ENCODE results near the gene RXRB.

RXRB gene

GRCh38 chr6:33178755-33179475 is 21.6 kb downstream of the RXRB start:
- Histone ChIP-seq H3K56ac (ENCODE audit: low read length) (no peak overlapping the region), H3K23ac (ENCODE audit: low read length) (no peak overlapping the region), H3K4me2 (ENCODE audit: low read length) (no peak overlapping the region), H3K4ac (ENCODE audit: low read depth, low read length) (no peak overlapping the region), H3K9ac (ENCODE audit: low read length) (no peak overlapping the region), H3K27me3 (ENCODE audit: insufficient read depth, low read length, poor library complexity) (no peaks in the 10 kb centered on the region), H2BK15ac (replicated peaks; ENCODE audit: low read depth) (no peak overlapping the region), H3K79me2 (ENCODE audit: control insufficient read depth, insufficient read depth, low read length) (no peaks in the 10 kb centered on the region), H2BK120ac (ENCODE audit: low read depth, low read length) (no peak overlapping the region), H3K4me3 (ENCODE audit: low read length) (no peak overlapping the region), H4K8ac (ENCODE audit: low read depth, low read length) (no peak overlapping the region), H3K18ac (ENCODE audit: low read length) (no peak overlapping the region), H3K4me1 (ENCODE audit: control insufficient read depth, low read depth, low read length) (no peaks in the 10 kb centered on the region), H2AK5ac (ENCODE audit: low read length) (no peak overlapping the region), H4K5ac (ENCODE audit: low read length) (no peak overlapping the region), H3K79me1 (ENCODE audit: low read length) (no peaks in the 10 kb centered on the region), H2BK5ac (ENCODE audit: low read length) (no peak overlapping the region), H3K27ac (ENCODE audit: low read depth, low read length) (no peak overlapping the region), H3K36me3 (ENCODE audit: control insufficient read depth, insufficient read depth, low read length) (no peaks in the 10 kb centered on the region)
- no CpG with 5 or more reads among the region's 10 CpGs for WGBS (ENCODE audit: extremely low coverage, insufficient coverage, low lambda C conversion rate)
- DNase-seq, result no peak

DNA sequence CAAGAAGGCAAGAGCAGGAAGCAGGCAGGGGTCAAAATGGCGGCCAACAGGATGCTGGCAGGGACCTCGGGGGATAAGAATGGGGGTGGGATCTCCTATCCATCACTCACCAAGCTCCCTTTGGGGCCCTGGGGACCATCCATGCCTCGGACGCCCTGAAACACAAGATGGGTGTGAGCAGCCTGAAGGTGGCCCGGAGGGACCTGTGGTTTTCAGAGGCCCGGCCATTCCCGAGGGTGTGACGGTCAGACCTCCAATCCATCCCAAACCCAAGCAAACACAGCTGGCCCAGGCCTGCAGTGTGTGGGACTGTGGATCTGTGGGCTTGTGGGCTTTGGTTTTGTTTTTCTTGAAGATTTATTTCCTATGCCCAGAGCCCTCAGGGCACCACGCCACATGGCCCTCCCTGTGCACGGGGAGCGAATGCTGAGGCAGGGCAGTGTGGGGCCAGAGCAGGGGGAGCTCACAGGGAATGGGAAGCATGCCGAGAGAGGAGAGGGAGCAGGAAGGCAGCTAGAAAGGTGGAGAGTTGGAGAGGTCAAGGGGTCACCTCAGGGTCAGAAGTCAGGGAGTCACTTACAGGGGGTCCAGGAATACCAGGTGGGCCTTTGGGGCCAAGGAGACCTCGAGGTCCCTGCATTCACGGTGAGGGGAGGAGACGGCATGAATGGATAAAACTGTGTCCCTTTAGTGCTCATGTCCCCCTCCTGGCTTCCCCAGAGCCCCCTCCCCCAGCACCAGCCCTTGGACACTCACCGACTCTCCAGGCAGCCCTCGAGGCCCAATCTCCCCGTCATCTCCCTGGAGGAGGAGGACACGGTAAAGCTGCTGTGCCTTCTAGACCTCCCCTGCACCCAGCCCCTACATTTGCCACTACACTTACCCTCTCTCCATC is 22.7 kb downstream of the RXRB start:
- no peak overlapping the region for H3K27ac ChIP-seq (ENCODE audit: low read depth, low read length)
- no peak overlapping the region for H3K23ac ChIP-seq (ENCODE audit: low read length)
- H2AK5ac ChIP-seq (ENCODE audit: low read length), result no peak overlapping the region
- no peak overlapping the region for H2BK5ac ChIP-seq (ENCODE audit: low read length)
- no peaks in the 10 kb centered on the region for H3K36me3 ChIP-seq (ENCODE audit: control insufficient read depth, insufficient read depth, low read length)
- H3K79me2 ChIP-seq (ENCODE audit: control insufficient read depth, insufficient read depth, low read length), result no peaks in the 10 kb centered on the region
- no peak overlapping the region for H3K4ac ChIP-seq (ENCODE audit: low read depth, low read length)
- H4K5ac ChIP-seq (ENCODE audit: low read length), result no peak overlapping the region
- no peaks in the 10 kb centered on the region for H3K27me3 ChIP-seq (ENCODE audit: insufficient read depth, low read length, poor library complexity)
- no peak overlapping the region for H3K56ac ChIP-seq (ENCODE audit: low read length)
- H2BK120ac ChIP-seq (ENCODE audit: low read depth, low read length), result no peak overlapping the region
- H3K4me3 ChIP-seq (ENCODE audit: low read length), result no peak overlapping the region
- no peaks in the 10 kb centered on the region for H3K79me1 ChIP-seq (ENCODE audit: low read length)
- H3K4me2 ChIP-seq (ENCODE audit: low read length), result no peak overlapping the region
- no peaks in the 10 kb centered on the region for H3K4me1 ChIP-seq (ENCODE audit: control insufficient read depth, low read depth, low read length)
- H3K9ac ChIP-seq (ENCODE audit: low read length), result no peak overlapping the region
- no peak overlapping the region for H4K8ac ChIP-seq (ENCODE audit: low read depth, low read length)
- no CpG with 5 or more reads among the region's 19 CpGs for WGBS (ENCODE audit: extremely low coverage, insufficient coverage, low lambda C conversion rate)
- no peak for DNase-seq
- no peak overlapping the region for H2BK15ac ChIP-seq (replicated peaks; ENCODE audit: low read depth)
- H3K18ac ChIP-seq (ENCODE audit: low read length), result no peak overlapping the region

DNA sequence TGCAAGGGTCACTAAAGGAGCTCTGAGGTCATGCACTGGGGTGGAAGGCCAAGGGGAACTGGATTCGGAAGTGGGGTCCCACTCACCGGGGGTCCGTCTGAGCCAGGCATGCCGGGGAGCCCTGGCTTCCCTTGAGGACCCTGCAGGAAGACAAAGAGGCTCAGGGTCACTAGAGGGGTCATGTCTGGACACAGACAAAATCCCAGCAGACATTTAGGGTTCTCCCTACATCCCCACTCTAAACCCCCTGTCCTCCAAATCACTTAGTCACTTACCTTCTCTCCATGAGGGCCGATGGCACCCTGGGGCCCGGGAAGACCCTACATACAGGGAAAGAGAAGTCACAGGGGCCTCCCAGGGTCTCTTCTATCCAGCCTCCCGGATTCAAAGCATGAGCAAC is 23.6 kb downstream of the RXRB start:
- Histone ChIP-seq H2BK15ac (replicated peaks; ENCODE audit: low read depth) (no peak overlapping the region), H3K4me1 (ENCODE audit: control insufficient read depth, low read depth, low read length) (no peaks in the 10 kb centered on the region), H2BK120ac (ENCODE audit: low read depth, low read length) (no peak overlapping the region), H2AK5ac (ENCODE audit: low read length) (no peak overlapping the region), H3K4me2 (ENCODE audit: low read length) (no peak overlapping the region), H3K9ac (ENCODE audit: low read length) (no peak overlapping the region), H3K4ac (ENCODE audit: low read depth, low read length) (no peak overlapping the region), H3K79me2 (ENCODE audit: control insufficient read depth, insufficient read depth, low read length) (no peaks in the 10 kb centered on the region), H3K4me3 (ENCODE audit: low read length) (no peak overlapping the region), H3K56ac (ENCODE audit: low read length) (no peak overlapping the region), H3K27ac (ENCODE audit: low read depth, low read length) (no peak overlapping the region), H4K8ac (ENCODE audit: low read depth, low read length) (no peak overlapping the region), H4K5ac (ENCODE audit: low read length) (no peak overlapping the region), H2BK5ac (ENCODE audit: low read length) (no peak overlapping the region), H3K36me3 (ENCODE audit: control insufficient read depth, insufficient read depth, low read length) (no peaks in the 10 kb centered on the region), H3K18ac (ENCODE audit: low read length) (no peak overlapping the region), H3K27me3 (ENCODE audit: insufficient read depth, low read length, poor library complexity) (no peaks in the 10 kb centered on the region), H3K79me1 (ENCODE audit: low read length) (no peaks in the 10 kb centered on the region), H3K23ac (ENCODE audit: low read length) (no peak overlapping the region)
- DNase-seq, result no peak
- no CpG with 5 or more reads among the region's 7 CpGs for WGBS (ENCODE audit: extremely low coverage, insufficient coverage, low lambda C conversion rate)

GRCh38 chr6:33175436-33176069 is 24.9 kb downstream of the RXRB start:
- Histone ChIP-seq H2BK5ac (ENCODE audit: low read length) (no peak overlapping the region), H3K23ac (ENCODE audit: low read length) (no peak overlapping the region), H2BK120ac (ENCODE audit: low read depth, low read length) (no peak overlapping the region), H3K79me1 (ENCODE audit: low read length) (no peaks in the 10 kb centered on the region), H3K4me3 (ENCODE audit: low read length) (no peak overlapping the region), H4K5ac (ENCODE audit: low read length) (no peak overlapping the region), H2BK15ac (replicated peaks; ENCODE audit: low read depth) (no peak overlapping the region), H3K36me3 (ENCODE audit: control insufficient read depth, insufficient read depth, low read length) (no peaks in the 10 kb centered on the region), H3K4ac (ENCODE audit: low read depth, low read length) (no peak overlapping the region), H3K18ac (ENCODE audit: low read length) (no peak overlapping the region), H3K4me2 (ENCODE audit: low read length) (no peak overlapping the region), H3K56ac (ENCODE audit: low read length) (no peak overlapping the region), H4K8ac (ENCODE audit: low read depth, low read length) (no peak overlapping the region), H3K79me2 (ENCODE audit: control insufficient read depth, insufficient read depth, low read length) (no peaks in the 10 kb centered on the region), H3K4me1 (ENCODE audit: control insufficient read depth, low read depth, low read length) (no peaks in the 10 kb centered on the region), H3K27ac (ENCODE audit: low read depth, low read length) (no peak overlapping the region), H2AK5ac (ENCODE audit: low read length) (no peak overlapping the region), H3K27me3 (ENCODE audit: insufficient read depth, low read length, poor library complexity) (no peaks in the 10 kb centered on the region), H3K9ac (ENCODE audit: low read length) (no peak overlapping the region)
- DNase-seq, result no peak
- WGBS (ENCODE audit: extremely low coverage, insufficient coverage, low lambda C conversion rate), result no CpG with 5 or more reads among the region's 10 CpGs

- Histone ChIP-seq H3K27me3 (ENCODE audit: insufficient read depth, low read length, poor library complexity) (no peaks in the 10 kb centered on the region), H3K4me1 (ENCODE audit: control insufficient read depth, low read depth, low read length) (no peaks in the 10 kb centered on the region), H3K79me1 (ENCODE audit: low read length) (no peaks in the 10 kb centered on the region), H2BK15ac (replicated peaks; ENCODE audit: low read depth) (no peak overlapping the region), H3K4me2 (ENCODE audit: low read length) (no peak overlapping the region), H2BK120ac (ENCODE audit: low read depth, low read length) (no peak overlapping the region), H4K5ac (ENCODE audit: low read length) (no peak overlapping the region), H3K18ac (ENCODE audit: low read length) (no peak overlapping the region), H3K56ac (ENCODE audit: low read length) (no peak overlapping the region), H2AK5ac (ENCODE audit: low read length) (no peak overlapping the region), H3K4me3 (ENCODE audit: low read length) (no peak overlapping the region), H3K36me3 (ENCODE audit: control insufficient read depth, insufficient read depth, low read length) (no peaks in the 10 kb centered on the region), H2BK5ac (ENCODE audit: low read length) (no peak overlapping the region), H3K4ac (ENCODE audit: low read depth, low read length) (no peak overlapping the region), H3K23ac (ENCODE audit: low read length) (no peak overlapping the region), H4K8ac (ENCODE audit: low read depth, low read length) (no peak overlapping the region), H3K27ac (ENCODE audit: low read depth, low read length) (no peak overlapping the region), H3K9ac (ENCODE audit: low read length) (no peak overlapping the region), H3K79me2 (ENCODE audit: control insufficient read depth, insufficient read depth, low read length) (no peaks in the 10 kb centered on the region)
- no peak for DNase-seq
- WGBS (ENCODE audit: extremely low coverage, insufficient coverage, low lambda C conversion rate), result no CpG with 5 or more reads among the region's 4 CpGs
These were observed 25.7 kb downstream of the RXRB start for GRCh38 chr6:33174784-33175183.

All from mesendoderm (in vitro differentiated cells).